Calu3 (cell line): ENCODE measurements around the gene LMO1. TPM values are rescaled to one million over a fixed set of nuclear protein-coding genes. Genes with fewer than 3 reads are reported as not detected.

Source experiments
- BruUV-seq: library from RNA; stranded (reverse); fragments of 400-500 nt; replicated peaks from 2 replicates; lab custom pipeline; 2021; lab: Mats Ljungman, UMichigan
- CTCF ChIA-PET: fragments of 300-600 bp; sonication (Branson Sonifier 250); formaldehyde crosslinking; loops from one replicate; lab custom pipeline; 2022; ENCODE audit warnings: antibody characterized with exemption; lab: Charles Lee
- DNase-seq: peaks from one replicate; pipeline ENCODE4 v3.0.0; 2022
- H3K27ac Mint-ChIP-seq: one replicate; pipeline ENCODE4 v1.8.0; 2022; ENCODE audit warnings: mixed read lengths; ENCODE audit not compliant: unreplicated experiment
- H3K27me3 Mint-ChIP-seq: one replicate; pipeline ENCODE4 v1.8.0; 2022; ENCODE audit warnings: mixed read lengths; ENCODE audit not compliant: unreplicated experiment
- H3K36me3 Mint-ChIP-seq: one replicate; pipeline ENCODE4 v1.8.0; 2022; ENCODE audit warnings: mild to moderate bottlenecking, moderate library complexity, mixed read lengths; ENCODE audit not compliant: insufficient read depth, unreplicated experiment
- H3K4me1 Mint-ChIP-seq: one replicate; pipeline ENCODE4 v1.8.0; 2022; ENCODE audit warnings: mild to moderate bottlenecking, low read depth, mixed read lengths; ENCODE audit not compliant: unreplicated experiment
- H3K4me3 Mint-ChIP-seq: one replicate; pipeline ENCODE4 v1.8.0; 2022; ENCODE audit warnings: mild to moderate bottlenecking, low read depth, moderate library complexity, mixed read lengths; ENCODE audit not compliant: unreplicated experiment
- H3K9me3 Mint-ChIP-seq: one replicate; pipeline ENCODE4 v1.8.0; 2022; ENCODE audit warnings: low read depth, mixed read lengths; ENCODE audit not compliant: unreplicated experiment
- intact Hi-C: fragments of 100-400 bp; cut with micrococcal nuclease; formaldehyde crosslinking; loops from one replicate; pipeline ENCODE4 v1.10.0; 2022; ENCODE audit not compliant: unreplicated experiment
- total RNA-seq: library from RNA; stranded (reverse); gene quantifications from 2 replicates; pipeline ENCODE4 v1.2.3, GENCODE V29; 2022
- TF ChIP-seq, protein P1 (sequence below): fragments of 200-600 bp; IDR thresholded peaks from one replicate; pipeline ENCODE4 v1.8.0; 2022; ENCODE audit warnings: antibody characterized with exemption; ENCODE audit not compliant: unreplicated experiment

LMO1 gene
- total RNA-seq, 1 experiment from 2014 or later = not detected

DNA sequence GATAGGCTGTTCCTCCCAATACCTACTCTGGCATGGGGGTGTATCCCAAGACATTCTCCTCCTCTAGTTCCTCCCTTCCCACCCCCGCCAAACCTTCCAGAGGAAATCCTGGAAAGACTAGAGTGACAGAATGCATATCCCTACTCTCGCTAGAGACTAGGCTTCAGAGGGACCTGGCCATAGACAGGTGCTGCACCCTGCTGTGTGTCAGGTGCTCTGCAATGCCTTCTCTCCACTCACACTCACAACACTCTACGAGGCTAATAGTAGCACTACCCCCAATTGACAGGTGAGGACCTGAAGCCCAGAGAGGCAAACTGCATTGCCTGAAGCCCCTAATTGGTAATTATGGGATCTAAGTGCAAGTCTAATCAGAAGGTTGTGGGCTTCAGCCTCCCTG is 46.2 kb upstream of the LMO1 start:
- intact Hi-C loops = loop anchor here (1.0 kb wide), 1 partner anchor 85 kb away; no protein-coding TSS in a partner anchor

DNA sequence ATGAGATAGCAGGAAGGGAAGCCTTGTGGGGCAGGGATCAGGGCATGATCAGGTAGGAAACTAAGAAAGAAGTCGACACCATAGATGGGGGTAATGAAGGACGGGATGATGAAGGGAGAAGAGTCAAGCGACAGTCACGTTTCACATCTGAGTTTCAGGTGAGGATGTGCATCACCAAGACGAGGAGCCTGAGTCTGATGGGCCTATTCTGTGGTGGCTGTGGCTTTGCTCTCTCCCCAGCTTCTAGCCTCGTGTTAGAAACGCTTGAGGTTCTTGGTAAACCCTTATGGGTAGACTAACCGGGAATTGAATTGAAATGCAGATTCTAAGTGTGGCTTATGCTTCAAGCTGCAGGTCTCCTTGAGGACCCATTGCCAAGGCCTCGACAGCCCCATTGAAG is 45.6 kb upstream of the LMO1 start:
- no peak for DNase-seq
- no peak overlapping the region for H3K27ac Mint-ChIP-seq
- CTCF ChIA-PET = no interaction called here
- no peak overlapping the region for H3K4me3 Mint-ChIP-seq
- TF ChIP-seq, protein P1, sequence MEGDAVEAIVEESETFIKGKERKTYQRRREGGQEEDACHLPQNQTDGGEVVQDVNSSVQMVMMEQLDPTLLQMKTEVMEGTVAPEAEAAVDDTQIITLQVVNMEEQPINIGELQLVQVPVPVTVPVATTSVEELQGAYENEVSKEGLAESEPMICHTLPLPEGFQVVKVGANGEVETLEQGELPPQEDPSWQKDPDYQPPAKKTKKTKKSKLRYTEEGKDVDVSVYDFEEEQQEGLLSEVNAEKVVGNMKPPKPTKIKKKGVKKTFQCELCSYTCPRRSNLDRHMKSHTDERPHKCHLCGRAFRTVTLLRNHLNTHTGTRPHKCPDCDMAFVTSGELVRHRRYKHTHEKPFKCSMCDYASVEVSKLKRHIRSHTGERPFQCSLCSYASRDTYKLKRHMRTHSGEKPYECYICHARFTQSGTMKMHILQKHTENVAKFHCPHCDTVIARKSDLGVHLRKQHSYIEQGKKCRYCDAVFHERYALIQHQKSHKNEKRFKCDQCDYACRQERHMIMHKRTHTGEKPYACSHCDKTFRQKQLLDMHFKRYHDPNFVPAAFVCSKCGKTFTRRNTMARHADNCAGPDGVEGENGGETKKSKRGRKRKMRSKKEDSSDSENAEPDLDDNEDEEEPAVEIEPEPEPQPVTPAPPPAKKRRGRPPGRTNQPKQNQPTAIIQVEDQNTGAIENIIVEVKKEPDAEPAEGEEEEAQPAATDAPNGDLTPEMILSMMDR = no peak
- H3K27me3 Mint-ChIP-seq = peaks cover 60% of the 10 kb centered on the region
- peaks cover 6% of the 10 kb centered on the region for H3K9me3 Mint-ChIP-seq
- H3K36me3 Mint-ChIP-seq = no peaks in the 10 kb centered on the region
- H3K4me1 Mint-ChIP-seq = no peaks in the 10 kb centered on the region
- intact Hi-C loops = loop anchor here (1.0 kb wide), 1 partner anchor 84 kb away; no protein-coding TSS in a partner anchor
- BruUV-seq = no TSS peak

More for the DNA sequence above, 46.2 kb upstream of the LMO1 start:
- Mint-ChIP-seq H3K9me3 (peaks cover 1% of the 10 kb centered on the region), H3K36me3 (no peaks in the 10 kb centered on the region), H3K27me3 (peaks cover 60% of the 10 kb centered on the region), H3K4me1 (no peaks in the 10 kb centered on the region), H3K27ac (no peak overlapping the region), H3K4me3 (no peak overlapping the region)
- peak; percentile 26 for DNase-seq
- TF ChIP-seq, protein P1 = no peak
- no TSS peak for BruUV-seq
- CTCF ChIA-PET = interaction anchor here (0.9 to 1.0 kb wide), 2 partner anchors 13 to 62 kb away, joined by 3 to 4 read pairs; no protein-coding TSS in a partner anchor

DNA sequence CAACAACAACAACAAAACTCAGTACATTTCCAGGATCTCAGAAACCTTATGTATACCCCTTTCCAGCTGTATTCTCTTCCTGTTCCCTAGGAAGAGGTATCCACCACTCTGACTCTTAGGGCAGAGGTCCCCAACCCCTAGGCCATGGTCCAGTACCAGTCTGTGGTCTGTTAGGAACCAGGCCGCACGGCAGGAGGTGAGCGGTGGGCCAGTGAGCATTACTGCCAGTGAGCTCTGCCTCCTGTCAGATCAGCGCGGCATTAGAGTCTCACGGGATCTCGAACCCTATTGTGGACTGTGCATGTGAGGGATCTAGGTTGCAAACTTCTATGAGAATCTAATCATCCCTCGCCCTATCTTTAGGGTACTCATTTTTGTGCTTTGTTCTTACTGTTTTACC is 43.9 kb upstream of the LMO1 start:
- DNase-seq = no peak

DNA sequence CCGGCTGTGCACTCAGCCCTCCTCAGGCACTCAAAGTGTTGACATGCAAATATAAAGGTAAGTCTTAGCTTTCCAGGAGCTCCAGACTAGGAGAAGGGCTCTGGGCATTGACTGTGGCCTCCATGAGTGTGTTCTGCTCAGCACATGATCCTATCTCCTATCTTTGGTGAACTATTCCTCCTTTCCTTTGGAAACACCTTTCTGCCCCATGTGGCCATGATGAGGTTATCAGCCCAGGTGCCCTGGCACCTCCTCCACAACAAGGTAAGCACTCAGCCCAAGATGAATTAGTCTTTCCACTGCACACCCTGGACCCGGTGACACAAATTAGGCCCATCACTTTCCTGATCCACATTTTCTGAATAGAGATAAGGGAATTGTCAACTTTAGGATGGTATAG is 37.9 kb upstream of the LMO1 start:
- DNase-seq = no peak
- no peaks in the 10 kb centered on the region for H3K4me1 Mint-ChIP-seq
- CTCF ChIA-PET = interaction anchor here (0.6 kb wide), 1 partner anchor 1849 kb away, joined by 3 read pairs; no protein-coding TSS in a partner anchor
- BruUV-seq = no TSS peak
- H3K27me3 Mint-ChIP-seq = peaks cover 28% of the 10 kb centered on the region
- intact Hi-C loops = no loop called here
- H3K4me3 Mint-ChIP-seq = no peak overlapping the region
- H3K36me3 Mint-ChIP-seq = no peaks in the 10 kb centered on the region
- H3K27ac Mint-ChIP-seq = no peak overlapping the region
- TF ChIP-seq, protein P1 = no peak
- H3K9me3 Mint-ChIP-seq = peaks cover 15% of the 10 kb centered on the region

More for the DNA sequence above, 43.9 kb upstream of the LMO1 start:
- Mint-ChIP-seq H3K4me1 (no peaks in the 10 kb centered on the region), H3K27ac (no peak overlapping the region), H3K27me3 (peaks cover 47% of the 10 kb centered on the region), H3K36me3 (no peaks in the 10 kb centered on the region), H3K4me3 (no peak overlapping the region), H3K9me3 (peaks cover 10% of the 10 kb centered on the region)
- TF ChIP-seq, protein P1 = no peak
- no TSS peak for BruUV-seq
- intact Hi-C loops = no loop called here
- CTCF ChIA-PET = interaction anchor here (0.7 kb wide), 1 partner anchor 64 kb away, joined by 3 read pairs; no protein-coding TSS in a partner anchor
